Measurements from ENCODE around the gene FCHO2.

DNA sequence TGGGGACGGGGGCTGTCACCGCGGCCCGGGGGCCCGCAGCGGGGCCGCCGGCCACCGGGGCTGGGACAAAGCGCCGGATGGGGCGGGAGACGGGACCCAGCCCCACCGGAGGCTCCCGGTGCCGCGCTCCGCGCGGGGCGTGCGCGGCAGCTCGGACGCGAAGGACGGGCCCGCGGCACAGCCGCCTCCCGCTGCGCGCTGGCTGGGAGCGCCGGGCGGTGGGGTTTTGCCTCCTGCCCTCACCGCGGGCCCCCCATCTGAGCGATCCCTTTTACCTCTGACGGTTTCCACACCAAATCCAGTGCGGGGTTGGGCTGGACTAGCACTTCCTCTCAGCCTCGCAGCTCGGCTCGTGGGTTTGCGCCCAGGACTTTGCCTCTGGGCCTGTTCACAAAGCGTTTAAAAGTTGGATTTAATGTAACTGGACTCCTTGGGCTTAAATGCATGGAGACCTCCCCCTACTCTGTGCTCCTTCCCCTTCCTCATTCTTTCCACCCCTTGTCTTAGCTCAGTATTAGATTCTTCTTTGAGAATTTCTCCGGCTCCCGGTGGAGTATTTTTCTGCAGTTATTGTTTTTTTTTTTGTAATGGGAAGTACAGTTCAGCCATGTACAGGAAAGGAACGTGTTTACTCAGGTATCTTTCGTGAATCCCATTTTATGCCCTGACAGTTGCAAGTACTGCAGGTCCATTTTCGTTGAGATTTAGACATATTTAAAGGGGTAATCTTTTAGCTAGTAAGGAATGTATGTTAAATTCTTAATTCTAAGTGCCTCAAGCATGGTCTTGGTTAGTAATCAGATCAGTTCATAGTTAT is 691 bp downstream of the FCHO2 start:
- TF ChIP-seq CTCF (IDR thresholded peaks at IDR 0.05; ENCODE audit: insufficient read depth, low read length, poor library complexity, severe bottlenecking) (no peak), EZH2phosphoT487 (conservative IDR thresholded peaks at IDR 0.05; ENCODE audit: low read length) (no peak)

Measured in SU-DHL-6 (cell line).